ENCODE results near the gene C1orf52.

GRCh38 chr1:85259912-85260274 lies 431 bp upstream of the C1orf52 start:
- TF ChIP-seq, protein P1, sequence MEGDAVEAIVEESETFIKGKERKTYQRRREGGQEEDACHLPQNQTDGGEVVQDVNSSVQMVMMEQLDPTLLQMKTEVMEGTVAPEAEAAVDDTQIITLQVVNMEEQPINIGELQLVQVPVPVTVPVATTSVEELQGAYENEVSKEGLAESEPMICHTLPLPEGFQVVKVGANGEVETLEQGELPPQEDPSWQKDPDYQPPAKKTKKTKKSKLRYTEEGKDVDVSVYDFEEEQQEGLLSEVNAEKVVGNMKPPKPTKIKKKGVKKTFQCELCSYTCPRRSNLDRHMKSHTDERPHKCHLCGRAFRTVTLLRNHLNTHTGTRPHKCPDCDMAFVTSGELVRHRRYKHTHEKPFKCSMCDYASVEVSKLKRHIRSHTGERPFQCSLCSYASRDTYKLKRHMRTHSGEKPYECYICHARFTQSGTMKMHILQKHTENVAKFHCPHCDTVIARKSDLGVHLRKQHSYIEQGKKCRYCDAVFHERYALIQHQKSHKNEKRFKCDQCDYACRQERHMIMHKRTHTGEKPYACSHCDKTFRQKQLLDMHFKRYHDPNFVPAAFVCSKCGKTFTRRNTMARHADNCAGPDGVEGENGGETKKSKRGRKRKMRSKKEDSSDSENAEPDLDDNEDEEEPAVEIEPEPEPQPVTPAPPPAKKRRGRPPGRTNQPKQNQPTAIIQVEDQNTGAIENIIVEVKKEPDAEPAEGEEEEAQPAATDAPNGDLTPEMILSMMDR (IDR thresholded peaks at IDR 0.05), result no peak; the same call in 1 of the 2 replicates
- no peak for TF ChIP-seq POLR2AphosphoS5 (IDR thresholded peaks at IDR 0.05; ENCODE audit: low read depth, low read length)
- no peak for TF ChIP-seq TCF7L2 (IDR thresholded peaks at IDR 0.05; ENCODE audit: low read depth, low read length)
